GM19239 (cell line): ENCODE data around the gene TYW1B.
"Not testable (repeated sequence)": the region's sequence is repeated elsewhere in the genome, so short reads cannot be mapped to it uniquely, and the experiment has no call there.

ENCODE experiments used
- DNase-seq: peaks from one replicate; pipeline ENCODE4 v3.0.0; 2011; ENCODE audit warnings: low spot score; ENCODE audit not compliant: insufficient read length
- FAIRE-seq: peaks from 2 replicates; lab custom pipeline; 2011; peaks lifted over from hg19 to GRCh38; lab: Jason Lieb, UNC

Gene TYW1B

GRCh38 chr7:72766994-72767393, 61.0 kb downstream of the TYW1B start:
- not testable (repeated sequence) for DNase-seq, FAIRE-seq

DNA sequence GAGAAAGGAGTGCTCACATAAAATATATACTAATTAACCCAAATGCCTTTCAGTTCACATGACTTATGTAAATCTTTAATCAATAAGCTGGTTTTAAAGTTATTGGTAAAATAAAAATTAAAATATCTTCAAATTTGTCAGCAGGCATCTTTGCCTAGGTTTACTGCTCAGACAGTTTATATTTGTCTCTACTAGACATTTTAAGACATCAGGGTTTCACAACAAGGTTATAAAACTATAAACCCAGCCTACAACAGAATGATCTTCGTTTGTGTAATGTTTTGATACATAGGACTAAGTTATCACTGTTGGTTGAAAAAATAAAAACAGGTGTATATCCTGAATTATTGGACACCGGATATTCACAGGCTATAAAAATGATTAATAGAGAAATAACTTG, 67.4 kb downstream of the TYW1B start:
- FAIRE-seq = no peak
- DNase-seq = no peak

DNA sequence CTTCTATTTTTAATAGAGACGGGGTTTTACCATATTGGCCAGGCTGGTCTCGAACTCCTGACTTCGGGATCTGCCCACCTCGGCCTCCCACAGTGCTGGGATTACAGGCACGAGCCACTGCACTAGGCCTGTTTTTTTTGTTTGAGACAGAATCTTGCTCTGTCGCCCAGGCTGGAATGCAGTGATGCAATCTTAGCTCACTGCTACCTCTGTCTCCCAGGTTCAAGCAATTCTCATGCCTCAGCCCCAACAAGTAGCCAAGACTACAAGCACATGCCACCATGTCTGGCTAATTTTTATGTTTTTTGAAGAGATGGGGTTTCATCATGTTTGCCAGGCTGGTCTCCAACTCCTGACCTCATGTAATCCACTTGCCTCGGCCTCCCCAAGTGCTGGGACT, 73.7 kb downstream of the TYW1B start:
- no peak for DNase-seq
- no peak for FAIRE-seq

DNA sequence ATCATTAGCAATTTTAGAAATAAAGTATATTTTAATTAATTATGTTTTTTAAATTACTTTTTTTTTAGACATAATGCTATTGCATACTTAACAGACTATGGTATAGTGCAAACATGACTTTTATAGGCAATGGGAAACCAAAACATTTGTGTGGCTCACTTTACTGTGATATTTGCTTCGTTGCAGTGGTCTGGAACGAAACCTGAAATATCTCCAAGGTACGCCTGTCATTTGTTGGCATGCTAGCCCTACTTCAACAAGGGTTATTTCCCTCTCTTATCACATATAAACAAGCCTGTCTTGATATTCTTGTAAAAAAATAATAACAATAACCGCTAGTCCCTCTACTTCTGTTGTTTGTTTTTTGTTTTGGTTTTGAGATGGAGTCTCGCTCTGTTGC, 74.2 kb downstream of the TYW1B start:
- FAIRE-seq = no peak
- DNase-seq = no peak

DNA sequence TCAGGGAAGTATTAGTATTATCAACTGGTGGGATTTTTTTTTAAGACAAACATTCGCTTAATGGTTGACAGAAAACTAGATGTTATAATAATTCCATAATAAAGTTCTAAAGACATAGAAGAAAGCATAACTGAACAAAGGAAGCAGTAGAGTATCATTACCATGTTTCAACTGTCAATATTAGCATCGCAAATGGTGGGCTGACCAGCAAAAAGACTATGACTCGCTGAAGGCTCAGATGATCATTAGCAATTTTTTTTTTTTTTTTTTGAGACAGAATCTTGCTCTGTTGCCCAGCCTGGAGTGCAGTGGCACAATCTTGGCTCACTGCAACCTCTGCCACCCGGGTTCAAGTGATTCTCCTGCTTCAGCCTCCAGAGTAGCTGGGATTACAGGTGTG, 74.8 kb downstream of the TYW1B start:
- DNase-seq, FAIRE-seq: not testable (repeated sequence)

DNA sequence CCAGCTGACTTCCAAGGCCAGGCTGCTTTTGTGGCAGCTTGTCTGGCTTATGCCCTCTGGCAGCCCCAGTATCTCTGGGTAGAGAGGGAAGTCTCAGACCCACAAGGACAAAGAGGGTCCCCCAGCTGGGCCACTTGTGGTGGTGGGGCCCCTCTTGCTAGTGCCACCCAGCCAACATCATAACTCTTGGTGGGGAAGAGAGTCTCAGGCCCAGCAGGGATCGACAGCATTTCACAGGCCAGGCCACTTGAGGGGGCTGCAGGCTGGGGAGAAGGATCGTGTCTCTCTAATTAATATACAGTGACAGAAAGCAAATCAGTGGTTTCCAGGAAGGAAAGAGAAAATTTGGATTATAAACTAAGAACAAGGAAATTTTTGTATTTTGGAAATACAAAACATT, 76.0 kb downstream of the TYW1B start:
- DNase-seq = no peak
- FAIRE-seq = no peak

DNA sequence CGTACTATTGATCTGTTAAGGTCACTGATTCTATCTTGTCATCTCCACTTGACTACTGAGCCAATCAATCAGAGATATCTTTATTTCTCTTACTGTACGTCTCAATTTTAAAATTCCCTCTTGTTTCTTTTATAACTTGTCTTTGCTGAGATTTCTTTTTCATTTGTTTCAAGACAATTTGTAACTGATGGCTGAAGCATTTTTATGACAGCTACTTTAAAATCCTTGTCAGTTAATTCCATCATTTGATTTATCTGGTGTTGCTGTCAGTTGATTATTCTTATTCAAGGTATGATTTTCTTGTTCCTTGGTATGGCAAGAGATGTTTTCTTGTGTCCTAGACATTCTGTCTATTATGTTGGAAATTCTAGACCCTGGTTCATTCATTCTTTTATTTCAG, 76.6 kb downstream of the TYW1B start:
- no peak for FAIRE-seq

GRCh38 chr7:72748649-72749048, 79.4 kb downstream of the TYW1B start:
- not testable (repeated sequence) for FAIRE-seq, DNase-seq

More for the DNA sequence above, 76.6 kb downstream of the TYW1B start:
- DNase-seq = no peak

DNA sequence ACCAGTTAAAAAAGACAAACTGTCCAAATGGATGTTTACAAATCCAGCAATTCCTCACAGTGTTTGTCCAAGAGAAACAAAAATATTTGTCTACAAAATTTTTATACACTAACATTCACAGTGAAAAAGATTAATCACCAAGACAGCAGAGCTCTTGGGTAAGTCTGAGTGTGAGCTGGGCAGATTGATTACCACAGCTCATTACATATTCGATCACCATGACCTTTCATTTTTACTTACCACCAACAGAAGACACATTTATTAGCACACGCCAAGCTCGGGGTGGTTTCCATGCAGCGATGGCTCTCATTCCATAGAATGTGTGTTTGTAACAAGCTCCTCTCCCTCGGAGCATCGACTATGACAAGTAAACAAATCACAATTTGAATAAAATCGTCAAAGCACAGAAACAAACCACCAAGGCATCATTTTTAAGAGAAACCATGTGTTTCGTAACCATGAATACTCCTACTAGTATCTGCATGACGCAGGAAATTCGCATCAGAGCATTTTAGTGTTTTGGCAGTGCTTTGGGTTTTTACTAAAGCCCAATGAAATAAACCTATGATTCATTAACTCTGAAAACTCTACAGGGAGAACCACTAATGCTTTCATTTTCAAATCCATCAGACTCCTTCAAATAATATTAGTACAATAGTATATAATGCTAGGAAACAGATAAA, 83.6 kb downstream of the TYW1B start:
- not testable (repeated sequence) for DNase-seq, FAIRE-seq

DNA sequence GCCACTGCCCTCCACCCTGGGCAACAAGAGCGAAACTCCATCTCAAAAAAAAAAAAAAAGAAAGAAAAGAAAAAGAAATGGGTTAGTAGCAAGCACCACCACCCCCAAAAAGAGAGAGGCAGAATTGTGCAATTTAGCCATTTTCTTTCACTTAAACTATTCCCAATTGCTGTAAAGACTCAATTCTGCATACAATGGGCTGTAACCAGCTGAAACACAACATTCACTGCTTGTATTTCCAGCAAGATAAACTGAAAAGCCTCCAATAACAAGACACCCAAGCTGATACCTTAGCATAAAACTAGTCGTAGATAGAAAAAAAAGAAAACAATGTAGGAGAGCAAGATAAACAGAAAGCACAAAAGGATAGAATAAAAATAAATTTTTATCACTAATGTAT, 84.2 kb downstream of the TYW1B start:
- not testable (repeated sequence) for FAIRE-seq, DNase-seq

DNA sequence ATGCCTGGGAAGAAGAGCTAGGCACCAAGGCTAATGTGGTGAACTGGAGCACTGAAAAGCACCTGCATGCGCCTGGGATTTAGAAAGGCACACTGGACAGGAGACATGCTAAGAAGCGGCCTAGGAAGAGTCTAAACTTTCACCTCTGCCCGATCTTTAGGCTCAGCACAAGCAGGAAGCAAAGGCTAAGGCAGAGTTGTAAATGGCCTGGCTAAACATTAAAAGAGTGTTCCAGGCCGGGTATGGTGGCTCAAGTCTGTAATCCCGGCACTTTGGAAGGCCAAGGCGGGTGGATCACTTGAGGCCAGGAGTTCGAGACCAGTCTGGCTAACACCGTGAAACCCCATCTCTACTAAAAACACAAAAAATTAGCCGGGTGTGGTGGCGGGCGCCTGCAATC, 88.3 kb downstream of the TYW1B start:
- not testable (repeated sequence) for DNase-seq, FAIRE-seq

DNA sequence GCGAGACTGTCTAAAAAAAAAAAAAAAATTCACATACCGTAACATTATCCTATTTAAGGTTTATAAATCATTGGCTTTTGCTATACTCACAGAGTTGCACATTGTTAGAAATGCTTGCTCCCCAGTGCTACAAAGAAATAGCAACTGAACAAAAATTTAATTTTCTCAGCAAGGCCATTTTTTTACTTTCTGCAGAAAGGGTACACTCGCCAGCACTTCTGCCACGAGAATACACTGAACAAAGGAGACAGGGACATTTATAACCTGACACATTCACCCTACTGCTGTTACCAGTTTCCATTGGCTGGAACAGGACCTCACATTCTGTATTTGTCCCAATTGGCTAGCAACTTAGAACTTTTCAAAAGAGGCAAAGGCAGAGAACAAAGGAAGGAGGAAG, 92.1 kb downstream of the TYW1B start:
- not testable (repeated sequence) for FAIRE-seq, DNase-seq

GRCh38 chr7:72730815-72731214, 97.2 kb downstream of the TYW1B start:
- not testable (repeated sequence) for DNase-seq, FAIRE-seq

- FAIRE-seq, DNase-seq: not testable (repeated sequence)
These were observed 97.6 kb downstream of the TYW1B start for GRCh38 chr7:72730384-72730783.

- not testable (repeated sequence) for FAIRE-seq, DNase-seq
These were observed 98.9 kb downstream of the TYW1B start for GRCh38 chr7:72729130-72729529.

DNA sequence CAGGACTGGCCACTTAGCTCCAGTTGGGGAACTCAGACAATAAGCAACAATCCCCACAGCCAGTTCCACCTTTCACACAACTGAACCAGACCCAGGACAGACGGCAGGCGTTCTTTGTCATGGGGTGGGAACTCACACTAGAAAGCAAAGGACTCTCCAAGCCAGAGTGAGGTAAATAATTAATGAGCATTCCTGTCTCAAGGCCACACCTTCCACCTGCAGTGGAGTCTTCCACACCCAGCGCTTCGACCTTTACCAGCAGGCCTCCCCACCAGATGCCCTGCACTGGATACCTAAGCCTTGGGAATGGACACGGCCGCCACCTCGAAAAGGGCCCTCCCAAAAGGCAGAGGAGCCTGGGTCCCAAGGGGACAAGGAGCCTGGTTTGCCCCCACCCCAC, 105.3 kb downstream of the TYW1B start:
- DNase-seq, FAIRE-seq: not testable (repeated sequence)

GRCh38 chr7:72720890-72721289, 107.1 kb downstream of the TYW1B start:
- not testable (repeated sequence) for FAIRE-seq, DNase-seq

- FAIRE-seq, DNase-seq: not testable (repeated sequence)
These were observed 110.7 kb downstream of the TYW1B start for GRCh38 chr7:72717252-72717774.

GRCh38 chr7:72711927-72712326, 116.1 kb downstream of the TYW1B start:
- not testable (repeated sequence) for DNase-seq, FAIRE-seq

DNA sequence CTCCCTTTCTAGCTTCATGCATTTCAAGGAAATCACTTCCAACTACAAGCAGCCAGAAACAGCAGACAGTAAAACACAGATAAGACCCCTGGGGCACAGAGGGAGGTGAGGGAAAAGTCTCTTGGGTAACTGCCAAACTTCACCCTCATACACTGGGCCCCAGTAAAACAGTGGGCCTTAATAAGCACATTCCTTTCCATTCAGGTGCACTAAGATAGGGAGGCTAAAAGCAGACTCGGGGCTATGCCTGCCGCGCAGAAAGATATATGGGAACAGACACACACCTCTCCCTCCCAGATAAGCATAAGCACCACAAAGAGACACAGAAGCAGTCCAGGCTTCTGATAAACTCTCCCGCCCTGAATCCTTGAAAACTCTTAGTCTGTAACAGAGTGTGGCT, 117.0 kb downstream of the TYW1B start:
- DNase-seq = no peak
- no peak for FAIRE-seq

DNA sequence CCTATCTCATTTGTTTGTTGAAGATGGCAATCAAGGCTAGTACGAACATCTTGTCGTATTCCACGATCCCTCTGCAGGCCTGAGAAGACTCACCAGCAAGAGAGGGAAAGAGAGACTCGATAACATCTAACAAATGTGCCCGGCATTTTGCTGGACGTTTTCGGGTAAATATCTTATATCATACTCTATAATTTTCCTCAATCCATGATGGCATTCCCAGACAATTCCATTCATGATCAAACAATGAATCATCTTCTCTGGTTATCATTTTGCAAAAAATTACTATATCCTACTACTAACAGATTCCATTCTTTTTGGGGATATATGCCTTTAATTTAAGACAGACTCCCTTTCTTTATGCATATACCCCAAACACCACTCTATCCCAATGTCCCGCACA, 118.1 kb downstream of the TYW1B start:
- FAIRE-seq = no peak
- DNase-seq = no peak
